HFF-Myc (cell line): Measurements from ENCODE around the gene CPE.
A peak's percentile ranks its signal among the peaks of the same experiment; 100 is the strongest.

Source experiments
- DNase-seq: peaks from one replicate; pipeline ENCODE4 v3.0.0-alpha.2; 2011; ENCODE audit warnings: low read depth; ENCODE audit errors: extremely low read depth
- H3K4me3 ChIP-seq: replicated peaks from 2 replicates; pipeline ENCODE4 v1.5.1; 2011; ENCODE audit warnings: low read depth, mild to moderate bottlenecking, control low read depth, low read length
- TF ChIP-seq, protein P1 (sequence below): IDR thresholded peaks from 2 replicates; pipeline ENCODE4 v1.5.1; 2012; ENCODE audit warnings: mild to moderate bottlenecking, low read depth, low read length, control low read depth; ENCODE audit errors: missing control alignments

The CPE gene

DNA sequence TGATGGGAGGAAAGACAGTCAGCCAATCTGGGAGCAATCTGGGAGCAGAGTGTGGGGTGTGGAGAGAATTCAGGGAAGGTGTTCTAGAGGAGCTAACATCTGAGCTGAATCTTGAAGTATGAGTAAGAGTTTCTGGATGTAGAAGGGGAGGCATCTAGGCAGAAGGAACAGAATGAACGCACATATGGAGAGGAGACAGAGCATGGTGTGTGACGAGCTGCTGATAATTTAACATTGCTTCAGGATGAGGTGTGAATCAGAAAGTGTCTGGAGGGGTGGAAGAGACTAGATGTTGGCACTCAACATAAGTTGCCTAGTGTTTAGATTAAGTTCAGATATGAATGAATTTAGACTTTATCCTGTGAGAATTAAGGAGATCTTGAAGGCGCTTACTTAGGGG, 58.9 kb downstream of the CPE start:
- H3K4me3 ChIP-seq, result no peak overlapping the region
- no peak for DNase-seq
- TF ChIP-seq, protein P1, sequence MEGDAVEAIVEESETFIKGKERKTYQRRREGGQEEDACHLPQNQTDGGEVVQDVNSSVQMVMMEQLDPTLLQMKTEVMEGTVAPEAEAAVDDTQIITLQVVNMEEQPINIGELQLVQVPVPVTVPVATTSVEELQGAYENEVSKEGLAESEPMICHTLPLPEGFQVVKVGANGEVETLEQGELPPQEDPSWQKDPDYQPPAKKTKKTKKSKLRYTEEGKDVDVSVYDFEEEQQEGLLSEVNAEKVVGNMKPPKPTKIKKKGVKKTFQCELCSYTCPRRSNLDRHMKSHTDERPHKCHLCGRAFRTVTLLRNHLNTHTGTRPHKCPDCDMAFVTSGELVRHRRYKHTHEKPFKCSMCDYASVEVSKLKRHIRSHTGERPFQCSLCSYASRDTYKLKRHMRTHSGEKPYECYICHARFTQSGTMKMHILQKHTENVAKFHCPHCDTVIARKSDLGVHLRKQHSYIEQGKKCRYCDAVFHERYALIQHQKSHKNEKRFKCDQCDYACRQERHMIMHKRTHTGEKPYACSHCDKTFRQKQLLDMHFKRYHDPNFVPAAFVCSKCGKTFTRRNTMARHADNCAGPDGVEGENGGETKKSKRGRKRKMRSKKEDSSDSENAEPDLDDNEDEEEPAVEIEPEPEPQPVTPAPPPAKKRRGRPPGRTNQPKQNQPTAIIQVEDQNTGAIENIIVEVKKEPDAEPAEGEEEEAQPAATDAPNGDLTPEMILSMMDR, result no peak

DNA sequence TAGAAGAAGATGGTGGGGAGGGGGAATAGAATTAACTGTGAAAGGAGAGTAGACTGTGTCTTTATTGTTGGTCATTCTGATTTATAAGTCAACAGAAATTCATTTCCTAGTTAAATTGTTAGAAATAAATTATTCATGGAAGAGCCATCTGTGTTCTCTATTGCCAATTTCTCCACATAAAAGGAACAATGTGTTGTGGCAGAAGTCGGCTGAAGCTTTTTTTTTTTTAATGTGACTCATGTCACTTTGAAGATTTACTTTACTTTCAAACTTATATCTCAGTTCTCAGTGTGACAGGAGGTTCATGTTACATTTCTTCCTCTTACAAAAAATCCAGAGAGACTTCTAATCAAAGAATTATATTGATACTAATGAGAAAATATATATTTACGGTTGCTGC, 60.5 kb downstream of the CPE start:
- no peak overlapping the region for H3K4me3 ChIP-seq
- TF ChIP-seq, protein P1, result no peak
- no peak for DNase-seq

DNA sequence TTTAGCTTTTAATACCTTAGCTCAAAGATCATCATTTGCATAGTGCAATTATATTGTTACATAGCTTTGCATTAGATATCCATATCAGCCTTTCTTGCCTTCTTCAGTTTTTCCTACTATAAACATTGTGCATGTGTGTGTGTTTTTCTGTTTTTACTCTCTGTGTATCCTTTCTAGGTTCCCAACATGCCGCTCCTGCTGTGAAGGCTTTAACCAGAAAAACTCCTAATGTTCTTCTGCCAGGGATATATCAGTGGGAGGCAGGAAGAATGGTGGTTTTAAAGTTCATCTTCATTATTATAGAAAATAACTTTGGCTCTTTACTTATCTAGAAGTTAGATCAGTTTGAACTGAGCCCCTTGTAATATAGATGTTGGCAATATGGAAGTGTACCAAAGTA, 61.2 kb downstream of the CPE start:
- no peak overlapping the region for H3K4me3 ChIP-seq
- TF ChIP-seq, protein P1, result no peak
- no peak for DNase-seq

DNA sequence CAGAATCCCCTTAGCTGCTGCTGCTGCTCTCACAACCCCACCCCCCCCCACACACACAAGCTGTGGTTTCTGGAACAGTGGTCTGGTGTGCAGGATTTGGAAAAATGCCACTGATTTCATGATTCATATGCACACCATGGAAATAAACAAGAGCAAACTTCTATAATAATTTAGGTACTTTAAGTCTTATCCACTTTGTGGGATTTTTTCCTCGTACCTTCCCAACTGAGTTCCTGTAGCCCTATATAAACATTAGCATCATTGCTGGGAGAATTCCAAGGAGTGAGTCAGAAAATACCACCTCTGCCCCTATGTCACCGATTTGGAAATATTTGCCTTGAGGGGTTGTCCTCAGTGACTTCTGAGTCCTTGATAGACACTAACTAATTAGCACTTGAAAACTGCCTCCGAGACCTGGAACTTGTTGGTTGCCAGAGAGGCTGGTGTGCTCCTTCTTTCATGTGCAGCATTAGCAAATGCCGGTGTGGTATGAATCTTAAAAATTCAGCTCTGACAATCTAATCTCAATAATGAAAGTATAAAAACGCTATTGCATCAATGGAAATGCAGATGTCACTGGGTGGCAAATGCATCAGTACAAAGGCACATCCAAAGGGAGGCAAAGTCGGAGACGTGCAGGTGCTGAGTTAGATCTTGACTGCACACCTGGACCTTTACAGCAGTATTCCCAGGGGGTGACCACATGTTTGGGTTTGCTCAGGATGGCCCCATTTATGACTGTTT, 61.8 kb downstream of the CPE start:
- TF ChIP-seq, protein P1, result no peak
- H3K4me3 ChIP-seq, result no peak overlapping the region
- DNase-seq, result peak; percentile 49

DNA sequence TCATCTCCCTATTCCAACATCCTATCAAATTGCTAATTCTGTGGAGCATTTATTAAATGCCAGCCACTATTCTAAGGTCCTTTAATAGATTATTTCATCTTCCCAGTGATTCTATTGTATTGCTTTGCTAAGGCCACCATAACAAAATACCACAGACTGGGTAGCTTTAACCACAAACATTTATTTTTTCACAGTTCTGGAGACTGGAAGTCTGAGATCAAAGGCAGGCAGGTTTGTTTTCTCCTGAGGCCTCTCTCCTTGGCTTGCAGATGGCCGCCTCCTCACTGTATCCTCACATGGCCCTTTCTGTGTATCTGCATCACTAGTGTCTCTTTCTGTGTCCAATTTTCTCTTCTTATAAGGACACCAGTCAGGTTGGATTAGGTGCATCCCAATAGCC, 64.5 kb downstream of the CPE start:
- TF ChIP-seq, protein P1, result no peak
- DNase-seq, result no peak
- no peak overlapping the region for H3K4me3 ChIP-seq

DNA sequence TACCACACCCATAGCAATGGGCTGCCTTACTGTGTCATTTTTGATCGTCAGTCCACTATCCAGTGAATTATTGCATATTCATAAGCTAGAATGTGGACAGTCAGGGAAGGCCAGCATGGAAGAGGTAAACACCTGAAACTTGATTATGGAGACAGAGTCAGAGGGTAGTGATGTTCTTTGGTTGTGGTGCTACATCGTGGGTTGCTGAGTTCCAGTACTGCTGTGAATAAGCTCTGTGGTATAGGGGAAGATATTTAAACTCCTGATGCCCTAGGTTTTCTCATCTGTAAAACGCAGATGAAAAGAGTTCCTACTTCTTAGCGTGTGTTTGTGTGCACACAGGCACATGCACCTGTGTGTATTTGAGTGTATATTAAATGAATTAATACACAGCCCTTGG, 69.9 kb downstream of the CPE start:
- no peak for DNase-seq
- TF ChIP-seq, protein P1, result no peak
- H3K4me3 ChIP-seq, result no peak overlapping the region

DNA sequence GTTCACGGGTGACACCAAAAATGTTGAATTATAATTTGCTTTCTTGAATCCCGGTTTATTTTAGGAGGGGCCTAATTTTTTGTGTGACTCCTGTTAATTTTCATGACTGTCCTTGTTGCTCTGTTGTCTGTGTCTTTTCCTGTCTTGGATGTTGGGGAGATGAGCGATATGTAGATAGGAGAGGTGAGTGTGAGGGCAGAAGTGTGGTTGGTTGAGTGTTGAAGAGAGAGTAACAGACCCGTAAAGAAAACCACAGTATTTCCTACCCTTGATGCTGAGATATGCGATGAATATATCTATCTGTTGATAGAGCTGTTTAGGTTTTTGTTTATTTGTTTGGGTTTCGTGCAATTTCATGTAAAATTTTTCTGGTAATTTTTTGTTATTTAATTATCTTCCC, 70.5 kb downstream of the CPE start:
- TF ChIP-seq, protein P1, result no peak
- DNase-seq, result no peak
- H3K4me3 ChIP-seq, result no peak overlapping the region
